AG04450 (cell line): Measurements from ENCODE around the gene ABTB2. TPM values are rescaled to one million over a fixed set of nuclear protein-coding genes. Genes with fewer than 3 reads are reported as not detected.

Experiments
- CTCF ChIA-PET: fragments of 300-600, 350-600 bp; formaldehyde crosslinking; extraction: SDS; loops from one replicate; lab custom pipeline; 2022; ENCODE audit warnings: antibody characterized with exemption, inconsistent platforms; lab: Charles Lee
- POLR2A ChIA-PET: fragments of 350-600 bp; formaldehyde crosslinking; extraction: SDS; loops from one replicate; lab custom pipeline; 2021; ENCODE audit warnings: antibody characterized with exemption, inconsistent platforms; lab: Yijun Ruan, JAX
- DNase-seq: peaks from one replicate; pipeline ENCODE4 v3.0.0-alpha.2; 2011; ENCODE audit warnings: low read depth, low spot score
- H3K27ac ChIP-seq: one replicate; pipeline ENCODE4 v1.5.1; 2012; ENCODE audit warnings: low read depth, low read length, control low read depth
- H3K27me3 ChIP-seq: one replicate; pipeline ENCODE4 v1.6.0; 2012; ENCODE audit warnings: low read length; ENCODE audit not compliant: control insufficient read depth, insufficient read depth
- H3K4me3 ChIP-seq: 2 replicates; pipeline ENCODE4 v1.5.1; 2011; ENCODE audit warnings: mild to moderate bottlenecking, low read depth, low read length, control low read depth
- H3K9me3 ChIP-seq: 2 replicates; pipeline ENCODE4 v1.5.1; 2012; ENCODE audit warnings: low read length; ENCODE audit not compliant: control insufficient read depth, insufficient read depth
- CTCF ChIP-seq: IDR thresholded peaks from 2 replicates; pipeline ENCODE4 v1.5.1; 2011; ENCODE audit warnings: low read depth, low read length, control low read depth, inconsistent platforms
- polyA plus RNA-seq: library from polyadenylated mRNA; depleted of rRNA; stranded (reverse); fragments of >200 nt; gene quantifications from 2 replicates; pipeline ENCODE4 v1.2.3, GENCODE V29; 2011

Gene ABTB2
- polyA plus RNA-seq, 1 experiment: 0.43 TPM

- no peak overlapping the region for H3K27ac ChIP-seq
- ChIA-PET POLR2A (no interaction called here), CTCF (interaction anchor here (0.6 to 1.2 kb wide), 2 partner anchors 178 to 312 kb away, joined by 3 to 6 read pairs; no protein-coding TSS in a partner anchor)
- H3K27me3 ChIP-seq: peaks cover 5% of the 10 kb centered on the region
- no peak for DNase-seq
- H3K4me3 ChIP-seq: no peak overlapping the region
- TF ChIP-seq CTCF: no peak
- no peaks in the 10 kb centered on the region for H3K9me3 ChIP-seq
Measured at GRCh38 chr11:34180040-34180813, 177.6 kb downstream of the ABTB2 start.

- no peaks in the 10 kb centered on the region for H3K9me3 ChIP-seq
- no peak overlapping the region for H3K27ac ChIP-seq
- CTCF ChIA-PET: interaction anchor here (0.6 to 0.9 kb wide), 4 partner anchors 46 to 217 kb away, joined by 3 to 6 read pairs (median 4); no protein-coding TSS in a partner anchor
- peaks cover 5% of the 10 kb centered on the region for H3K27me3 ChIP-seq
- POLR2A ChIA-PET: no interaction called here
- no peak for TF ChIP-seq CTCF
- H3K4me3 ChIP-seq: no peak overlapping the region
- DNase-seq: no peak
Measured at GRCh38 chr11:34179026-34179675, 178.7 kb downstream of the ABTB2 start.

- Histone ChIP-seq H3K9me3 (no peaks in the 10 kb centered on the region), H3K4me3 (no peak overlapping the region), H3K27me3 (peaks cover 5% of the 10 kb centered on the region), H3K27ac (no peak overlapping the region)
- POLR2A ChIA-PET: no interaction called here
- CTCF ChIA-PET: interaction anchor here (0.7 to 5.0 kb wide), 2 partner anchors 178 to 218 kb away, joined by 5 to 77 read pairs; partner anchors contain the start of gene ABTB2
- DNase-seq: no peak
- no peak for TF ChIP-seq CTCF
Measured at GRCh38 chr11:34178209-34178821, 179.5 kb downstream of the ABTB2 start.

GRCh38 chr11:34176751-34177209, 181.0 kb downstream of the ABTB2 start:
- peaks cover 4% of the 10 kb centered on the region for H3K27me3 ChIP-seq
- H3K27ac ChIP-seq: no peak overlapping the region
- H3K4me3 ChIP-seq: no peak overlapping the region
- ChIA-PET CTCF (interaction anchor here (0.8 to 5.0 kb wide), 2 partner anchors 179 to 316 kb away, joined by 4 to 77 read pairs; partner anchors contain the start of gene ABTB2), POLR2A (interaction anchor here (1.1 to 1.5 kb wide), 2 partner anchors 180 to 182 kb away, joined by 4 read pairs; partner anchors contain the start of gene ABTB2)
- no peaks in the 10 kb centered on the region; the same call in 1 of the 2 replicates for H3K9me3 ChIP-seq
- DNase-seq: no peak
- TF ChIP-seq CTCF: no peak
